Caki2 (cell line): ENCODE data around the gene PATE1. TPM values are rescaled to one million over a fixed set of nuclear protein-coding genes. Genes with fewer than 3 reads are reported as not detected.

ENCODE experiments used
- DNase-seq: peaks from one replicate; pipeline ENCODE4 v3.0.0-alpha.2; 2015; ENCODE audit warnings: low read depth
- in situ Hi-C: cut with HindIII; loops from 2 replicates; pipeline ENCODE4 v1.10.0; 2016; ENCODE audit warnings: low sequenced_read_pairs, low pct_unique_long_range_greater_than_20kb, mixed read lengths
- total RNA-seq: library from RNA; depleted of rRNA; stranded (reverse); fragments of >200 nt; shearing (Covaris generic); gene quantifications from 2 replicates; pipeline ENCODE4 v1.2.3, GENCODE V29; 2014; ENCODE audit warnings: low replicate concordance; rRNA removed

PATE1 gene
- total RNA-seq, 1 experiment from 2014 or later = not detected

GRCh38 chr11:125778728-125779127 lies 32.6 kb downstream of the PATE1 start, which contains the start of gene PATE2:
TSS of gene PATE2 (minus strand) at chr11:125778828. CDS start at chr11:125778773, 55 bp downstream.
- no peak for DNase-seq
- in situ Hi-C loops = no loop called here

- no peak for DNase-seq
- in situ Hi-C loops = no loop called here
Measured at GRCh38 chr11:125784678-125785077, 38.6 kb downstream of the PATE1 start.

GRCh38 chr11:125787827-125788226 lies 41.7 kb downstream of the PATE1 start, which contains the start of gene PATE3:
TSS of gene PATE3 (plus strand) at chr11:125788127. CDS start at chr11:125788152, 25 bp downstream.
- in situ Hi-C loops = no loop called here
- no peak for DNase-seq

DNA sequence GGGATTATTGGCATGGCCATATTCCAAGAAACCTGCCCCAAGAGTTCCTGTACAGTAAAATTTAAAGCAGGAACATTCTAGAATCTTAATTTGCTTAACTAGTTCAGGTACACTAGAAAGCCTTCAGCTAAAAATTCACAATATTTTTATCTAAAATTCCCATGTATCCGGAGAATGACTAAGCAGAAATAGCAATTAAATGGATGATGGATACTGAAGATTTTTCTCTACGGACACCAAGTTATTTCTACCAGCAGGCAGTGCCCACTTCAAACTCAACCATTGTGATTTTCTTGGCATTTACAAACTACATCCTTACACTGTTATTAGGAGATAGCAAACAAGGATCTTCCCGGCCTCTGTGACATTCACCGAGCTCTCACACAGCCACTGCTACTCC lies 44.7 kb downstream of the PATE1 start:
- in situ Hi-C loops = no loop called here
- no peak for DNase-seq

DNA sequence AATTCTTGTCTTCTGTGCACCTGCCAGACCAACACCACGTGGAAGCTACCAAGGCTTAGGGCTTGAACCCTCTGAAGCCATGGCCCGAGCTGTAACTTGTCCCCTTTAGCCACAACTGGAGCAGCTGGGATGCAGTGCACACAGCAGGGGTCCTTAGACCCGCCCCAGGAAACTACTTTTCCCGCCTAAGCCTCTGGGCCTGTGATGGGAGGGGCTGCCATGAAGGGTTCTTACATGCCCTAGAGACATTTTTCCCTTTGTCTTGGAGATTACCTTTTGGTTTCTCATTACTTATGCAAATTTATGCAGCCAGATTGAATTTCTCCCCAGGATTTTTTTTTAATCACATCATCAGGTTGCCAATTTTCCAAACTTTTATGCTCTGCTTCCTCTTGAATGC lies 51.6 kb downstream of the PATE1 start:
- no peak for DNase-seq
- in situ Hi-C loops = no loop called here

Other genes starting within 250 kb of the PATE1 start
- 9.1 and 12.4 TPM in 2 replicates for gene EI24, start 176.8 kb upstream of the PATE1 start, total RNA-seq
- 34.1 and 52.5 TPM in 2 replicates for gene STT3A, start 153.4 kb upstream of the PATE1 start, total RNA-seq
- gene CHEK1, start 121.1 kb upstream of the PATE1 start, total RNA-seq = 13.9 and 17.9 TPM in 2 replicates
- not detected in 2 replicates for gene ACRV1, start 65.4 kb upstream of the PATE1 start, total RNA-seq
- gene PATE2, start 32.5 kb downstream of the PATE1 start, total RNA-seq = not detected in 2 replicates
- gene PATE3, start 41.8 kb downstream of the PATE1 start, total RNA-seq = not detected in 2 replicates
- gene PATE4, start 87.0 kb downstream of the PATE1 start, total RNA-seq = not detected in 2 replicates
- 6.5 and 7.9 TPM in 2 replicates for gene HYLS1, start 141.4 kb downstream of the PATE1 start, total RNA-seq
- 1.5 and 7.1 TPM in 2 replicates for gene PUS3, start 156.9 kb downstream of the PATE1 start, total RNA-seq
- gene DDX25, start 158.2 kb downstream of the PATE1 start, total RNA-seq = not detected in 2 replicates
- gene VSIG10L2, start 199.8 kb downstream of the PATE1 start, total RNA-seq = not detected in 2 replicates